Caco-2 (cell line): ENCODE results near the gene ANO3. TPM values are rescaled to one million over a fixed set of nuclear protein-coding genes. Genes with fewer than 3 reads are reported as not detected.

ENCODE experiments used
- BruUV-seq: library from RNA; stranded (reverse); fragments of 400-500 nt; replicated peaks from 2 replicates; lab custom pipeline; 2021; lab: Mats Ljungman, UMichigan
- CTCF ChIA-PET: fragments of 300-600 bp; sonication (Branson Sonifier 250); formaldehyde crosslinking; loops from one replicate; lab custom pipeline; 2022; ENCODE audit warnings: antibody characterized with exemption; lab: Charles Lee
- POLR2A ChIA-PET: fragments of 300-600 bp; sonication (Branson Sonifier 250); formaldehyde crosslinking; loops from one replicate; lab custom pipeline; 2022; ENCODE audit warnings: antibody characterized with exemption; lab: Charles Lee
- DNase-seq, 2 experiments: peaks; one replicate each; pipeline versions ENCODE4 v3.0.0 to v3.0.0-alpha.2; 2020 to 2022
- H3K27me3 ChIP-seq: replicated peaks from 2 replicates; pipeline ENCODE4 v1.6.0; 2011; ENCODE audit warnings: low read length; ENCODE audit not compliant: control insufficient read depth, insufficient read depth
- H3K36me3 ChIP-seq: 2 replicates; pipeline ENCODE4 v1.5.1; 2011; ENCODE audit warnings: low read length; ENCODE audit not compliant: control insufficient read depth, insufficient read depth
- H3K4me1 ChIP-seq: fragments of 250-450 bp; sonication (Bioruptor Pico); 2 replicates; pipeline ENCODE4 v1.5.1; 2020; ENCODE audit warnings: mild to moderate bottlenecking
- H3K4me3 ChIP-seq: 2 replicates; pipeline ENCODE4 v1.5.1; 2011; ENCODE audit warnings: low read depth, mild to moderate bottlenecking, control low read depth, low read length
- H3K9me3 ChIP-seq: fragments of 250-450 bp; sonication (Bioruptor Pico); 2 replicates; pipeline ENCODE4 v1.5.1; 2020; ENCODE audit warnings: mild to moderate bottlenecking, moderate library complexity
- H3K27ac Mint-ChIP-seq: one replicate; pipeline ENCODE4 v1.8.0; 2022; ENCODE audit warnings: mixed read lengths; ENCODE audit not compliant: unreplicated experiment
- H3K27me3 Mint-ChIP-seq: one replicate; pipeline ENCODE4 v1.8.0; 2022; ENCODE audit warnings: mixed read lengths; ENCODE audit not compliant: insufficient read depth, unreplicated experiment
- H3K36me3 Mint-ChIP-seq: one replicate; pipeline ENCODE4 v1.8.0; 2022; ENCODE audit warnings: mild to moderate bottlenecking, mixed read lengths; ENCODE audit not compliant: insufficient read depth, unreplicated experiment
- H3K4me1 Mint-ChIP-seq: one replicate; pipeline ENCODE4 v1.8.0; 2022; ENCODE audit warnings: low read depth, mixed read lengths; ENCODE audit not compliant: unreplicated experiment
- H3K4me3 Mint-ChIP-seq: one replicate; pipeline ENCODE4 v1.8.0; 2022; ENCODE audit warnings: mild to moderate bottlenecking, moderate library complexity, mixed read lengths; ENCODE audit not compliant: unreplicated experiment
- H3K9me3 Mint-ChIP-seq: one replicate; pipeline ENCODE4 v1.8.0; 2022; ENCODE audit warnings: mixed read lengths; ENCODE audit not compliant: unreplicated experiment
- intact Hi-C: fragments of 100-400 bp; cut with micrococcal nuclease; formaldehyde crosslinking; loops from one replicate; pipeline ENCODE4 v1.10.0; 2022; ENCODE audit not compliant: unreplicated experiment
- total RNA-seq: library from RNA; stranded (reverse); gene quantifications from 2 replicates; pipeline ENCODE4 v1.2.3, GENCODE V29; 2022
- TF ChIP-seq, protein P1 (sequence below), 2 experiments: fragments of 200-600 bp in 1 of 2; IDR thresholded peaks; 1 replicate in 1 of 2; 2 replicates in 1 of 2; pipeline versions ENCODE4 v1.5.1 to v1.8.0; 2011 to 2022; ENCODE audit warnings: antibody characterized with exemption in 1 of 2, control low read depth in 1 of 2, inconsistent platforms in 1 of 2, low read depth in 1 of 2, low read length in 1 of 2, mild to moderate bottlenecking in 1 of 2, moderate library complexity in 1 of 2; ENCODE audit not compliant: insufficient read depth in 1 of 2, severe bottlenecking in 1 of 2, unreplicated experiment in 1 of 2

The ANO3 gene
- total RNA-seq, 1 experiment from 2014 or later, result not detected

DNA sequence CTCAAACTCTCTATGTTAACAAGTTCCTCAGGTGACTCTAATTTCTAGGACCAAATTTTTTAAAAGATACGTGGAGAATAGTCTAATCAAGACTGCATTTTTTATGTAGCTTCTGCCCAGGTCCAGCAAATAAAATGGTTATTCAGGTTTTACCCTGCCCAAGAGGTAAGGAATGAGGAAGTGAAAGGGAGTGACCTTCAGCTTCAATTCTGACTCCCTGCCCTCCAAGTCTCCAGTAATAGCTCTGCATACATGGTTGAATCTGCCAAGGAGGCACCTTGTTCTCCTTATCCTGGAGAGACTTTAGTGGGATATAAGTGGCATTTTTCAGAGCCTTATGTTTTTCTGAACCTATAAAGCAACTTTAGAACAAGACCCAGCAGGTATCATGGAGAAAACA lies 224.7 kb downstream of the ANO3 start:
- no peaks in the 10 kb centered on the region for H3K27me3 ChIP-seq

DNA sequence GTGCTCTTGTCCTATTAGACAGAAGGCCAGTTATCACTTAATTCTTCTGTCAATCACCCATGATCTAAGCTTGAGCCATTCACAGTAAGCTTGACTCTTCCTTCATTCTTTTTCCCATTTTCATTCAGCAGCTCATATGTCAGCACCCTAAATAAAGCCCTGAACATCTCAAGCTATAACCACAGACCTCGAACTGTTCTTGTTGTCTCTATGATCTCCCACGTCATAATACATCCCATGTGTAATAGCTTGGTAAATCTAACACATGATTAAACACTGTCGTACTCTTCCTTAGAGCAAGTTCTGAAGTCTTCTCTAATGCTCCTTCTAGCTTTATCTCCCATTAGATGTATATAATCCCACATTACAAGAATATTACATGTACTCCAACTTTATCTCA lies 225.7 kb downstream of the ANO3 start:
- intact Hi-C loops, result no loop called here
- no peaks in the 10 kb centered on the region for H3K9me3 Mint-ChIP-seq
- no peak overlapping the region for H3K4me3 ChIP-seq
- no peaks in the 10 kb centered on the region for H3K36me3 Mint-ChIP-seq
- no peaks in the 10 kb centered on the region for H3K9me3 ChIP-seq
- no peak overlapping the region for H3K27ac Mint-ChIP-seq
- peaks cover 2% of the 10 kb centered on the region for H3K27me3 Mint-ChIP-seq
- H3K4me3 Mint-ChIP-seq, result no peak overlapping the region
- no TSS peak for BruUV-seq
- TF ChIP-seq, protein P1, sequence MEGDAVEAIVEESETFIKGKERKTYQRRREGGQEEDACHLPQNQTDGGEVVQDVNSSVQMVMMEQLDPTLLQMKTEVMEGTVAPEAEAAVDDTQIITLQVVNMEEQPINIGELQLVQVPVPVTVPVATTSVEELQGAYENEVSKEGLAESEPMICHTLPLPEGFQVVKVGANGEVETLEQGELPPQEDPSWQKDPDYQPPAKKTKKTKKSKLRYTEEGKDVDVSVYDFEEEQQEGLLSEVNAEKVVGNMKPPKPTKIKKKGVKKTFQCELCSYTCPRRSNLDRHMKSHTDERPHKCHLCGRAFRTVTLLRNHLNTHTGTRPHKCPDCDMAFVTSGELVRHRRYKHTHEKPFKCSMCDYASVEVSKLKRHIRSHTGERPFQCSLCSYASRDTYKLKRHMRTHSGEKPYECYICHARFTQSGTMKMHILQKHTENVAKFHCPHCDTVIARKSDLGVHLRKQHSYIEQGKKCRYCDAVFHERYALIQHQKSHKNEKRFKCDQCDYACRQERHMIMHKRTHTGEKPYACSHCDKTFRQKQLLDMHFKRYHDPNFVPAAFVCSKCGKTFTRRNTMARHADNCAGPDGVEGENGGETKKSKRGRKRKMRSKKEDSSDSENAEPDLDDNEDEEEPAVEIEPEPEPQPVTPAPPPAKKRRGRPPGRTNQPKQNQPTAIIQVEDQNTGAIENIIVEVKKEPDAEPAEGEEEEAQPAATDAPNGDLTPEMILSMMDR (IDR thresholded peaks at IDR 0.05; ENCODE audit: insufficient read depth in 1 of 2, low read depth in 1 of 2, low read length in 1 of 2, severe bottlenecking in 1 of 2, unreplicated experiment in 1 of 2), result no peak
- ChIA-PET POLR2A (interaction anchor here (0.7 kb wide), 1 partner anchor 10 kb away, joined by 3 read pairs; no protein-coding TSS in a partner anchor), CTCF (no interaction called here)
- no peaks in the 10 kb centered on the region for H3K36me3 ChIP-seq
- H3K4me1 Mint-ChIP-seq, result no peaks in the 10 kb centered on the region
- no peaks in the 10 kb centered on the region for H3K27me3 ChIP-seq
- no peaks in the 10 kb centered on the region for H3K4me1 ChIP-seq
- no peak for DNase-seq

More for the DNA sequence above, 224.7 kb downstream of the ANO3 start:
- Mint-ChIP-seq H3K9me3 (no peaks in the 10 kb centered on the region), H3K27ac (no peak overlapping the region), H3K27me3 (peaks cover 5% of the 10 kb centered on the region), H3K4me3 (no peak overlapping the region), H3K4me1 (no peaks in the 10 kb centered on the region), H3K36me3 (no peaks in the 10 kb centered on the region)
- DNase-seq, result no peak
- CTCF ChIA-PET, result no interaction called here
- H3K36me3 ChIP-seq, result no peaks in the 10 kb centered on the region
- no TSS peak for BruUV-seq
- no peak overlapping the region for H3K4me3 ChIP-seq
- TF ChIP-seq, protein P1 (IDR thresholded peaks at IDR 0.05; ENCODE audit: insufficient read depth in 1 of 2, low read depth in 1 of 2, low read length in 1 of 2, severe bottlenecking in 1 of 2, unreplicated experiment in 1 of 2), result no peak
- H3K9me3 ChIP-seq, result no peaks in the 10 kb centered on the region
- POLR2A ChIA-PET, result interaction anchor here (0.6 kb wide), 1 partner anchor 1162 kb away, joined by 4 read pairs; no protein-coding TSS in a partner anchor
- no peaks in the 10 kb centered on the region for H3K4me1 ChIP-seq
- intact Hi-C loops, result no loop called here

DNA sequence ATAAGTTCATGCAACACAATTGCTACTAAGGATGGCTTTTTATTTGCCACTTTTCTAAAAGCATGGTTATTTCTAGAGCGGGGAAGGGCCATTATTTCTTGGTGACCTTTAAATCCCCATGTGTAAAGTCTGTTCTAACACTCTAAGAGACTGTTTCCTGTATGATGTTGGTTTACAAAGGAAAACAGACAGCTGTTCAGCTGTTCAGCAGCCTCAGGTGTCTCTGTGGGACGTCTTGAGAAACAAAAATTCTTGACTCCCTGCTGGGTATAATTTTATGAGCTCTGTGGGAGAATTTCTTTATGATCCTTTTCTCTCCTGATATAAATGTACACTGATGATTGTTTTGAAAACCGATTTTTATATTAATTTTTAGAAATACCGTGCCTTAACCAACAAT lies 226.3 kb downstream of the ANO3 start:
- BruUV-seq, result no TSS peak
- no peaks in the 10 kb centered on the region for H3K9me3 Mint-ChIP-seq
- Histone ChIP-seq H3K9me3 (no peaks in the 10 kb centered on the region), H3K4me1 (no peaks in the 10 kb centered on the region), H3K27me3 (no peaks in the 10 kb centered on the region), H3K36me3 (no peaks in the 10 kb centered on the region), H3K4me3 (no peak overlapping the region)
- H3K27me3 Mint-ChIP-seq, result peaks cover 2% of the 10 kb centered on the region
- TF ChIP-seq, protein P1 (IDR thresholded peaks at IDR 0.05; ENCODE audit: insufficient read depth in 1 of 2, low read depth in 1 of 2, low read length in 1 of 2, severe bottlenecking in 1 of 2, unreplicated experiment in 1 of 2), result no peak
- H3K36me3 Mint-ChIP-seq, result no peaks in the 10 kb centered on the region
- ChIA-PET POLR2A (no interaction called here), CTCF (no interaction called here)
- DNase-seq, result no peak
- no peaks in the 10 kb centered on the region for H3K4me1 Mint-ChIP-seq
- H3K27ac Mint-ChIP-seq, result no peak overlapping the region
- no peak overlapping the region for H3K4me3 Mint-ChIP-seq
- intact Hi-C loops, result no loop called here
